ENCODE measurements around the gene ZCCHC24. TPM values are rescaled to one million over a fixed set of nuclear protein-coding genes. Genes with fewer than 3 reads are reported as not detected.
A peak's percentile ranks its signal among the peaks of the same experiment; 100 is the strongest.

Gene ZCCHC24
- total RNA-seq, 1 experiment from 2014 or later: 3.8 TPM

- H2BK5ac ChIP-seq (ENCODE audit: insufficient read length, low read length): no peak overlapping the region
- H2BK12ac ChIP-seq (ENCODE audit: insufficient read length, low read depth, low read length): no peak overlapping the region
- peaks cover 5% of the 10 kb centered on the region for H3K79me1 ChIP-seq (ENCODE audit: insufficient read depth, low read depth, low read length, poor library complexity, severe bottlenecking)
- H2BK20ac ChIP-seq (ENCODE audit: low read depth, low read length, poor library complexity, severe bottlenecking): no peak overlapping the region
- 0 out of 2 replicates have a peak, but pooled peaks cover 5% of the 10 kb centered on the region for H3K4me1 ChIP-seq (ENCODE audit: insufficient read depth, low read length)
- H3K9ac ChIP-seq (ENCODE audit: extremely low read depth, insufficient read length, low read length): no peak overlapping the region
- H3K27ac ChIP-seq (ENCODE audit: insufficient read length, low read depth, low read length): no peak overlapping the region
- no peaks in the 10 kb centered on the region for H3K27me3 ChIP-seq (ENCODE audit: insufficient read depth, low read length)
- no peak overlapping the region for H3K4ac ChIP-seq (ENCODE audit: low read depth, low read length)
- Mint-ChIP-seq H3K27me3 (ENCODE audit: low read depth) (no peaks in the 10 kb centered on the region; the same call in 1 of the 2 replicates), H3K36me3 (ENCODE audit: insufficient read depth in 1 of 3, low read depth in 3 of 3) (peaks cover 36 to 62% (median 58%) of the 10 kb centered on the region in 3 experiments; a peak in 6 of 7 replicates), H3K4me3 (no peak overlapping the region), H3K27ac (no peak overlapping the region), H3K4me1 (peaks cover 8 to 22% of the 10 kb centered on the region in 2 experiments), H3K9me3 (no peaks in the 10 kb centered on the region)
- H3K23me2 ChIP-seq (ENCODE audit: insufficient read length, low read depth, low read length, poor library complexity, severe bottlenecking): peaks cover 5% of the 10 kb centered on the region
- no peak overlapping the region for H4K5ac ChIP-seq (ENCODE audit: insufficient read length, low read depth, low read length)
- no peak overlapping the region for H2BK120ac ChIP-seq (ENCODE audit: low read depth, low read length, poor library complexity, severe bottlenecking)
- H3T11ph ChIP-seq (ENCODE audit: low read length): no peak overlapping the region
- H3K14ac ChIP-seq (ENCODE audit: insufficient read depth, low read length): no peak overlapping the region
- no peak overlapping the region for H3K4me2 ChIP-seq (ENCODE audit: insufficient read depth, insufficient read length, low read length)
- no peak overlapping the region for H4K8ac ChIP-seq (replicated peaks; ENCODE audit: insufficient read length, low read depth, low read length)
- WGBS (ENCODE audit: extremely low coverage, insufficient read length, low lambda C conversion rate): no CpG with 5 or more reads among the region's 6 CpGs
- H3K79me2 ChIP-seq (ENCODE audit: insufficient read depth, low read length): no peaks in the 10 kb centered on the region
- H2BK15ac ChIP-seq (ENCODE audit: low read depth, low read length): no peak overlapping the region
- H3K18ac ChIP-seq (ENCODE audit: insufficient read length, low read depth, low read length): no peak overlapping the region
- no peak overlapping the region for H3K56ac ChIP-seq (ENCODE audit: insufficient read length, low read depth, low read length)
- H3K23ac ChIP-seq (ENCODE audit: insufficient read length, low read depth, low read length): no peak overlapping the region
- H2AFZ ChIP-seq (ENCODE audit: low read length): no peak overlapping the region
- H4K20me1 ChIP-seq (ENCODE audit: control insufficient read depth, insufficient read depth, insufficient read length): no peaks in the 10 kb centered on the region
- no peak for TF ChIP-seq CTCF (conservative IDR thresholded peaks at IDR 0.05)
- no peak overlapping the region for H4K91ac ChIP-seq (ENCODE audit: insufficient read length, low read depth, low read length)
- no peaks in the 10 kb centered on the region for H3K9me3 ChIP-seq (ENCODE audit: control insufficient read depth, low read depth, low read length)
- peak; percentile 18 for DNase-seq
- no peak overlapping the region for H2AK5ac ChIP-seq (ENCODE audit: insufficient read length, low read length)
Measured at GRCh38 chr10:79349766-79350406, 95.5 kb downstream of the ZCCHC24 start.
